CD4-positive, CD25-positive, alpha-beta regulatory T cell (primary cell): ENCODE results near the gene ZBTB16. TPM values are rescaled to one million over a fixed set of nuclear protein-coding genes. Genes with fewer than 3 reads are reported as not detected.

ENCODE experiments used
- ATAC-seq, 2 donors: fragments of 150-1000 bp; cut with Tn5 transposase; one replicate each; pipeline ENCODE4 v1.10.0; 2021; ENCODE audit warnings: low read depth in 2 of 2, moderate number of reproducible peaks in 2 of 2, moderate library complexity in 1 of 2
- DNase-seq, 3 donors: peaks; one replicate each; pipeline versions ENCODE4 v3.0.0 to v3.0.0-alpha.2; 2012 to 2022; ENCODE audit warnings: mixed read lengths in 1 of 3
- H3K27ac ChIP-seq: one replicate; pipeline ENCODE4 v1.7.0; 2013; ENCODE audit warnings: mild to moderate bottlenecking, low read length; ENCODE audit not compliant: insufficient read depth, poor library complexity, severe bottlenecking
- H3K27me3 ChIP-seq: one replicate; pipeline ENCODE4 v1.7.0; 2013; ENCODE audit warnings: low read length; ENCODE audit not compliant: control insufficient read depth, insufficient read depth
- H3K36me3 ChIP-seq: one replicate; pipeline ENCODE4 v1.7.0; 2013; ENCODE audit warnings: mild to moderate bottlenecking, low read length, moderate library complexity; ENCODE audit not compliant: control insufficient read depth, insufficient read depth
- H3K4me1 ChIP-seq: 2 replicates; pipeline ENCODE4 v1.7.0; 2013; ENCODE audit warnings: mild to moderate bottlenecking, low read length; ENCODE audit not compliant: insufficient read depth, control insufficient read depth, poor library complexity, severe bottlenecking
- H3K4me3 ChIP-seq: one replicate; pipeline ENCODE4 v1.7.0; 2013; ENCODE audit warnings: low read depth, mild to moderate bottlenecking, low read length, moderate library complexity
- H3K9me3 ChIP-seq, 2 experiments: 1 replicate in 1 of 2; 2 replicates in 1 of 2; pipeline ENCODE4 v1.7.0; 2013; ENCODE audit warnings: low read length in 2 of 2, mild to moderate bottlenecking in 1 of 2, moderate library complexity in 1 of 2; ENCODE audit not compliant: control insufficient read depth in 2 of 2
- H3K27ac Mint-ChIP-seq, 3 donors: one replicate each; pipeline ENCODE4 v1.8.0; 2020 to 2022; ENCODE audit warnings: mild to moderate bottlenecking in 3 of 3, mixed read lengths in 3 of 3, moderate library complexity in 2 of 3
- H3K27me3 Mint-ChIP-seq: one replicate; pipeline ENCODE4 v1.8.0; 2022; ENCODE audit warnings: mild to moderate bottlenecking, mixed read lengths
- H3K36me3 Mint-ChIP-seq: one replicate; pipeline ENCODE4 v1.8.0; 2020; ENCODE audit warnings: mixed read lengths
- H3K4me1 Mint-ChIP-seq, 4 donors: one replicate each; pipeline ENCODE4 v1.8.0; 2020 to 2022; ENCODE audit warnings: mixed read lengths in 4 of 4, mild to moderate bottlenecking in 1 of 4
- H3K4me3 Mint-ChIP-seq, 4 donors: one replicate each; pipeline ENCODE4 v1.8.0; 2020 to 2022; ENCODE audit warnings: mild to moderate bottlenecking in 4 of 4, mixed read lengths in 4 of 4, moderate library complexity in 3 of 4
- H3K9me3 Mint-ChIP-seq, 7 donors: one replicate each; pipeline ENCODE4 v1.8.0; 2020 to 2022; ENCODE audit warnings: mixed read lengths in 7 of 7, mild to moderate bottlenecking in 3 of 7, moderate library complexity in 2 of 7
- polyA plus RNA-seq, 4 donors: library from polyadenylated mRNA; unstranded; fragments of 300-500 nt; fragmentation: Illumina TruSeq; gene quantifications; one replicate each; pipeline ENCODE4 v1.2.3, GENCODE V29; 2021
- total RNA-seq: library from RNA; stranded (reverse); gene quantifications from one replicate; pipeline ENCODE4 v1.2.3, GENCODE V29; 2022

ZBTB16 gene
- total and polyA plus RNA-seq, 5 donors from 2014 or later, result 2.9 to 28.1 (median 8.5) TPM

GRCh38 chr11:114034956-114035355 is 24.6 kb upstream of the ZBTB16 start:
- H3K27ac ChIP-seq, result no peak overlapping the region
- DNase-seq (no peak), ATAC-seq (no peak)
- H3K27me3 Mint-ChIP-seq, result peaks cover 15% of the 10 kb centered on the region
- H3K4me1 ChIP-seq, result peaks cover 9% of the 10 kb centered on the region
- peak overlapping the region in 1 of 3 donors; percentile 42 for H3K27ac Mint-ChIP-seq
- H3K36me3 Mint-ChIP-seq, result no peaks in the 10 kb centered on the region
- no peaks in the 10 kb centered on the region for H3K9me3 ChIP-seq
- H3K4me3 ChIP-seq, result no peak overlapping the region
- no peak overlapping the region for H3K4me3 Mint-ChIP-seq
- no peaks in the 10 kb centered on the region for H3K27me3 ChIP-seq
- H3K9me3 Mint-ChIP-seq, result no peaks in the 10 kb centered on the region
- no peaks in the 10 kb centered on the region for H3K36me3 ChIP-seq
- peaks cover 0 to 8% (median 0%) of the 10 kb centered on the region in 4 donors for H3K4me1 Mint-ChIP-seq

- peak overlapping the region in 1 of 4 donors; percentile 31 for H3K4me3 Mint-ChIP-seq
- peak; percentile 63 to 70 for ATAC-seq
- peaks cover 0 to 8% (median 0%) of the 10 kb centered on the region in 4 donors for H3K4me1 Mint-ChIP-seq
- H3K4me1 ChIP-seq, result peaks cover 9% of the 10 kb centered on the region
- DNase-seq, result peak; percentile 27 to 50 (median 45)
- peaks cover 15% of the 10 kb centered on the region for H3K27me3 Mint-ChIP-seq
- no peaks in the 10 kb centered on the region for H3K9me3 ChIP-seq
- peak overlapping the region in 1 of 3 donors; percentile 74 for H3K27ac Mint-ChIP-seq
- H3K4me3 ChIP-seq, result no peak overlapping the region
- no peaks in the 10 kb centered on the region for H3K27me3 ChIP-seq
- no peaks in the 10 kb centered on the region for H3K36me3 ChIP-seq
- no peaks in the 10 kb centered on the region for H3K36me3 Mint-ChIP-seq
- no peak overlapping the region for H3K27ac ChIP-seq
- no peaks in the 10 kb centered on the region for H3K9me3 Mint-ChIP-seq
Measured at GRCh38 chr11:114036147-114036811, 23.2 kb upstream of the ZBTB16 start.

GRCh38 chr11:114036958-114037357 is 22.6 kb upstream of the ZBTB16 start:
- H3K27ac Mint-ChIP-seq, result peak overlapping the region in 1 of 3 donors; percentile 74
- H3K4me1 ChIP-seq, result peaks cover 9% of the 10 kb centered on the region
- H3K36me3 Mint-ChIP-seq, result no peaks in the 10 kb centered on the region
- peak overlapping the region in 1 of 4 donors; percentile 24 for H3K4me3 Mint-ChIP-seq
- no peaks in the 10 kb centered on the region for H3K9me3 ChIP-seq
- DNase-seq (no peak), ATAC-seq (no peak)
- H3K36me3 ChIP-seq, result no peaks in the 10 kb centered on the region
- H3K27ac ChIP-seq, result no peak overlapping the region
- no peak overlapping the region for H3K4me3 ChIP-seq
- peaks cover 15% of the 10 kb centered on the region for H3K27me3 Mint-ChIP-seq
- peaks cover 0 to 8% (median 0%) of the 10 kb centered on the region in 4 donors for H3K4me1 Mint-ChIP-seq
- no peaks in the 10 kb centered on the region for H3K27me3 ChIP-seq
- no peaks in the 10 kb centered on the region for H3K9me3 Mint-ChIP-seq

GRCh38 chr11:114039551-114039950 is 20.0 kb upstream of the ZBTB16 start:
- Histone ChIP-seq H3K9me3 (no peaks in the 10 kb centered on the region), H3K27me3 (no peaks in the 10 kb centered on the region), H3K4me3 (no peak overlapping the region), H3K4me1 (peaks cover 9% of the 10 kb centered on the region), H3K27ac (no peak overlapping the region), H3K36me3 (no peaks in the 10 kb centered on the region)
- Mint-ChIP-seq H3K36me3 (no peaks in the 10 kb centered on the region), H3K4me3 (no peak overlapping the region), H3K27me3 (peaks cover 12% of the 10 kb centered on the region), H3K4me1 (peaks cover 0 to 16% (median 6%) of the 10 kb centered on the region in 4 donors), H3K27ac (peak overlapping the region in 1 of 3 donors; percentile 16), H3K9me3 (no peaks in the 10 kb centered on the region)
- DNase-seq, result no peak
- ATAC-seq, result no peak

- Histone ChIP-seq H3K27me3 (no peaks in the 10 kb centered on the region), H3K9me3 (no peaks in the 10 kb centered on the region), H3K27ac (no peak overlapping the region), H3K4me1 (peaks cover 9% of the 10 kb centered on the region), H3K4me3 (no peak overlapping the region), H3K36me3 (no peaks in the 10 kb centered on the region)
- Mint-ChIP-seq H3K9me3 (no peaks in the 10 kb centered on the region), H3K4me3 (no peak overlapping the region), H3K4me1 (peaks cover 0 to 18% (median 8%) of the 10 kb centered on the region in 4 donors), H3K27me3 (peaks cover 10% of the 10 kb centered on the region), H3K36me3 (no peaks in the 10 kb centered on the region), H3K27ac (no peak overlapping the region)
- DNase-seq, result no peak
- ATAC-seq, result no peak
Measured at GRCh38 chr11:114040706-114041211, 18.8 kb upstream of the ZBTB16 start.

GRCh38 chr11:114042234-114042633 is 17.3 kb upstream of the ZBTB16 start:
- Histone ChIP-seq H3K9me3 (no peaks in the 10 kb centered on the region), H3K4me3 (no peak overlapping the region), H3K36me3 (no peaks in the 10 kb centered on the region), H3K27me3 (no peaks in the 10 kb centered on the region), H3K4me1 (no peaks in the 10 kb centered on the region), H3K27ac (no peak overlapping the region)
- no peak overlapping the region for H3K4me3 Mint-ChIP-seq
- H3K27ac Mint-ChIP-seq, result no peak overlapping the region
- peaks cover 0 to 10% (median 8%) of the 10 kb centered on the region in 4 donors for H3K4me1 Mint-ChIP-seq
- H3K27me3 Mint-ChIP-seq, result peaks cover 12% of the 10 kb centered on the region
- no peaks in the 10 kb centered on the region for H3K9me3 Mint-ChIP-seq
- H3K36me3 Mint-ChIP-seq, result no peaks in the 10 kb centered on the region
- ATAC-seq, result no peak
- DNase-seq, result no peak

GRCh38 chr11:114044042-114044871 is 15.3 kb upstream of the ZBTB16 start:
- H3K9me3 Mint-ChIP-seq, result no peaks in the 10 kb centered on the region
- no peaks in the 10 kb centered on the region for H3K36me3 Mint-ChIP-seq
- H3K27me3 Mint-ChIP-seq, result peaks cover 14% of the 10 kb centered on the region
- H3K27ac Mint-ChIP-seq, result peak overlapping the region in 1 of 3 donors; percentile 70
- ATAC-seq (no peak), DNase-seq (no peak)
- no peaks in the 10 kb centered on the region for H3K4me1 ChIP-seq
- H3K27ac ChIP-seq, result no peak overlapping the region
- no peak overlapping the region for H3K4me3 Mint-ChIP-seq
- no peaks in the 10 kb centered on the region for H3K27me3 ChIP-seq
- H3K4me1 Mint-ChIP-seq, result peaks cover 0 to 10% (median 8%) of the 10 kb centered on the region in 4 donors
- H3K9me3 ChIP-seq, result no peaks in the 10 kb centered on the region
- H3K4me3 ChIP-seq, result no peak overlapping the region
- no peaks in the 10 kb centered on the region for H3K36me3 ChIP-seq
